GM21515 (cell line): ENCODE results near the gene DHRS11.

ENCODE experiments used
- ATAC-seq: cut with Tn5 transposase; IDR thresholded peaks from one replicate; pipeline ENCODE4 v1.9.1; 2021; ENCODE audit not compliant: unreplicated experiment

DHRS11 gene

GRCh38 chr17:36613155-36613554 is 21.5 kb downstream of the DHRS11 start:
- ATAC-seq, result no peak

DNA sequence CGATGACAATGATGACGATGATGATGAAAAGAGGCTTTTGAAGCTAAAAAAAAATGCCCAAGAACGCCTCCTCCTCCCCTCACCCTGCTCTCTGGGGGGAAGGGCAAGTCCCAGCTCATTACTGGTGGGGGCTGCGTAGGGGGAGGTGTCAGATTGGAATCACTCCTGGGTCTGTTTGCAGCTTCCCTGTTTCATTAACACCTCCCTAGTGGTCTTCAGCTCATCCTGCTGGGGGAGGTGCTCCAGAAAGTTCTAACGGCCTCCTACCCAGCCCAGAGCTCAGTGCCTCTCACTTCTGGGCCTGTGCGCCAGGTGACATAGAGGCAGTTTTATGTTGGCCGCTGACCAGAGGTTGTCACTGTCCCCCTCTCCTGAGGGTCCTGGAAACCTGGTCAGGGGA is 22.4 kb downstream of the DHRS11 start:
- ATAC-seq, result no peak

- no peak for ATAC-seq
These were observed 23.3 kb downstream of the DHRS11 start for GRCh38 chr17:36614933-36615332.

DNA sequence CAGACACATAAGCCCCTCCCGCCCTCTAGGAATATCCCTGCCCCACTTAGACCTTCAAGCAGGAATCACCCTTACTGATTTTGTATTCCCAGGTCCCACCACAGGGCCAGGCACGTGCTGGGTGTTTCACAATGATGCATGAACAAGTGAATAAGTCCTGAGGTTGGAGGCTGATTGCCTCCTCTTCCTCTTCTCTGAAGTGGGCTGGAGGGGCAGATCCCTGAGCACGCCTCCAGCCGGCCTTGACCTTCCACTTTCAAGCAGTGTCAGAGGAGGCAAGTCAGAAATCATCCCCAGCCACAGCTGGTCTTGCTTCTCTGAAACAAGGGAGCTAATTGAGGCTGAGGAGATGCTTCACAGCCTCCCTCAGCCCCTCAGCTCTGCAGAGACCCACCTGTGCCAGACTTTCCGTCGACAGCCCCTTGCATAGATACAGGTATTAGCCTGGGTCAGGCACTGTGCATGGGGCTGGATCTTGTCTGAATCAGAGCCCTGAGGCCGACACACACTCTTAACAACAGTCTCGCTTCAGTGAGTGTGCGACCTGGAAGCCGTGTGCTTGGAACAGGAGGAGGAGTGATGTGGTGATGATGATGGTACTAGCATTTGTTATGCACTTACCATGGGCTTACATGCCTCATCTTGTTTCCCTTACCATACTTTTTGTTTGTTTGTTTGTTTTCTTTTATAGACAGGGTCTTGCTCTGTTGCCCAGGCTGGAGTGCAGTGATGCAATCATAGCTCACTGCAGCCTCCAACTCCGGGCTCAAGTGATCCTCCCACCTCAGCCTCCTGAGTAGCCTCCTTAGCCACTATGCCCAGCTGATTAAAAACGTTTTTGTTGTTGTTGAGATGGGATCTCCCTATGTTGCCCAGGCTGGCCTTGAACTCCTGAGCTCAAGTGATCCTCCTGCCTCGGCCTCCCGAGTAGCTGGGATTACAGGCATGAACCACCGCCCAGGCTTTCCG is 24.7 kb downstream of the DHRS11 start:
- ATAC-seq, result no peak

- no peak for ATAC-seq
These were observed 26.1 kb downstream of the DHRS11 start for GRCh38 chr17:36617773-36618172.

DNA sequence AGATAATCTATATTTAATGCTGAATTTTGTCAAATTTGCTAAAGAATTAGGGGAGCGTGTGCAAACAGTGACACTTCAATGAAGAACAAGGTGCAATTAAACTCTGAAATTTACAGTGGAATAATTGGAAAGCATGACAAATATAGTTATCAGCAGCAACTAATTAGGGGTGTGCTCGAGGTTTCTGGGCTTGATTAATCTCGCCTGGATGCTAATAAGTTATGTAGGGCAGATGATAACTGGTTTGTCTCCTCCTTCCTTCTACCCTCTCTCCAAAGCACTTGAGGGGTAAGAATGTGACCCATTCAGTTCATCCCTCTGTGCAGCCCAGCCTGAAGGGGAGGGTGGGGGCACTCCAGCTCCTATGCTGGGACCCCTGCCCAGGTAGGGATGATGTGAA is 31.6 kb downstream of the DHRS11 start:
- no peak for ATAC-seq

GRCh38 chr17:36625188-36625587 is 33.5 kb downstream of the DHRS11 start:
- ATAC-seq, result no peak

GRCh38 chr17:36627101-36627500 is 35.4 kb downstream of the DHRS11 start:
- no peak for ATAC-seq

GRCh38 chr17:36628576-36628975 is 36.9 kb downstream of the DHRS11 start:
- ATAC-seq, result no peak

- no peak for ATAC-seq
These were observed 37.7 kb downstream of the DHRS11 start for GRCh38 chr17:36629252-36629847.

DNA sequence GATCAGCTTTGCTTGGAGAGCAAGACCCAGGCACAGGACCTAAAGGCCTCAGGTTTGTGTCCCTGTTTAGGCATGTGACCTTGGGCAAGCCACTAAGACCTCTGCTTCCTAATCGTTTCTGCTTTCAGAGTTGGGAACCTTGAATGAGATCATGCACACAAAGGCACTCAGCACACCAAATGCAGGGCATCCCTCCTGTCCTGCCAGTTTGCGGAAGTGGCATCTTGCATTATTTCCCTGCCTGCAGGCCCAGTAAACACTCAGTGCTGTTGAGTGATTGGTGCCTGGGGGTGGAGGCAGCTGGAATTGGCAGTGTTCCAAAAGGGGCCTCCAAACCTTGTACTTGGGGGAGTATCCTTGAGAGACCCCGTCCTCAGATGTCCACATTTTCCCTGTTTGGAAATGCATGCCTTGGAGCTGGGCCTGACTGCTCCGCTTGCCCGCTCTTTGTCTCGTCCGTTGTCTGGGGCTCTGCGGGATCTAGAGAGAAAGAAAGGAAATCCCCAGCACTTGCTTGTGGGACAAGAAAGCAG is 38.4 kb downstream of the DHRS11 start:
- no peak for ATAC-seq

DNA sequence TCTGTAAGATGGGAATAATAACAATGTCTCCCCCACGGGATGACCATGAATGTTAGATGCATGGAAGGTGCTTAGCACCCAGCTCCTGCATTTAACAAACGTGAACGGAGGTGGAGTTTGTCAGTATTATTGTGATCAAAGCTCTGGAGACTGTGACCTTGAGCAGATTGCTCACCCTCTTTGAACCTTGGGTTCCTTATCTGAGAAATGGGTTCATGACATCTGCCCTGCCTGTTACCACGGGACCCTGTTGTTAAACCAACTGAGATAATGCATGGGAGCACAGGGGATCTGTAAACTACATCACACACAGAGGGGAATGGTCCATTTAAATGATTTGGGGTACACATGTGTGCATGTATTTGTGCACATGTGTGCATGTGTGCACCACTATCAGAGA is 39.3 kb downstream of the DHRS11 start:
- no peak for ATAC-seq

DNA sequence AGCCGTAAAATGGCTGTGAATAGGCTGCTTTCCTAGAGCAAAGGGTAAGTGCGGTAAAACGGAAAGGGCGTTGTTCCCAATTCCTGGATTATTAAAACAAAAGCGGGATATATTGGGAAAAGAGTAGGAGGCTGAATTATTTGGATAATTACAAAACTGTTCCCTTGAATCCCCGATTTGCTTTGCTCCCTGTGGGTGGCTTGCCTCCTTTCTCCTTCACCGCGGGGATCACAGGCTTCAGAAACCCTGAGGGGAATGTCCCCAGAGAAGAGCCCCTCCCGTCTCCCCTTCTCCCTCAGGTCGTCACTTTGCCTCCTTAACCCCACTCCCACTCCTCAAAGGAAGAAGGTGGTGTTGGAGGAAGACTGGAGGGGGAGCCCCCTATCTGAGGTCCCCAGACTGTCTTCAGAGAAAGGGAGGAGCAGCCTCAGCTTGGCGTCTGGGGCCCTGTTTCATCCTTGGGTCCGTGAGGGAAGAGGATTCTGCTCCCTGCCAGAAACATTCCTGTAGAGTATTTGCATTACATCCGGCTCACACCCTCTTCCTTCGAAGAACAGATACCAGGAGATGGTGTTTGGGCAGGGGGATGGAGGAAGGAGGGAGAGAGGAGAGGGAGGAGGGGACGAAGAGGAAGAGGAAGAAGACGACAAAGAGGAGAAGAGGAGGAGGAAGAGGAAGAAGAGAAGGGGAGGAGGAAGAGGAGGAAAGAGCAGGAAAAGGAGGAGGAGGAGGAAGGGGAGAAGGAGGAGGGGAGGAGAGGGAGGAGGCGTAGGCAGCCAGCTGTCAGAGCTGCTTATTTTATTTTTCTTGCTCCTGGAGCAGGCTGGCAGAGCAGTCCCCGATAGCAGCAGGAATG is 41.5 kb downstream of the DHRS11 start:
- ATAC-seq, result no peak

- ATAC-seq, result no peak
These were observed 48.7 kb downstream of the DHRS11 start for GRCh38 chr17:36640346-36640745.

DNA sequence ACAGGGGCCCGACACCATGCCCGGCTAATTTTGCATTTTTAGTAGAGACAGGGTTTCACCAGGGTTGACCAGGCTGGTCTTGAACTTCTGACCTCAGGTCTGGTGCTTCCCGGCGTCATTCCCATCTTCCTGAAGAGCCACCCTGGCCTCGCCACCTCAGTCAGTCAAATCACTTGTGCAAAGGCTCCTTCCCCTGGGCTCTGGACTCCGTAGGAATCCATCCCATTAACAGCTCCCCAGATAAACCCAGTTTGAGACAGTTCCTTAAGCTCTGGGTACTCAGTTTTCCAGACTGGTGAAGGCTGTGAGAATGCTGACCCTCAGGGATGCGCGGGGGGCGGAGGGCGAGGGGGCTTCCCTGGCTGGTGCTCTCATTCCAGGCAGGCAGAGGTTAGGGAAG is 49.2 kb downstream of the DHRS11 start:
- ATAC-seq, result no peak

DNA sequence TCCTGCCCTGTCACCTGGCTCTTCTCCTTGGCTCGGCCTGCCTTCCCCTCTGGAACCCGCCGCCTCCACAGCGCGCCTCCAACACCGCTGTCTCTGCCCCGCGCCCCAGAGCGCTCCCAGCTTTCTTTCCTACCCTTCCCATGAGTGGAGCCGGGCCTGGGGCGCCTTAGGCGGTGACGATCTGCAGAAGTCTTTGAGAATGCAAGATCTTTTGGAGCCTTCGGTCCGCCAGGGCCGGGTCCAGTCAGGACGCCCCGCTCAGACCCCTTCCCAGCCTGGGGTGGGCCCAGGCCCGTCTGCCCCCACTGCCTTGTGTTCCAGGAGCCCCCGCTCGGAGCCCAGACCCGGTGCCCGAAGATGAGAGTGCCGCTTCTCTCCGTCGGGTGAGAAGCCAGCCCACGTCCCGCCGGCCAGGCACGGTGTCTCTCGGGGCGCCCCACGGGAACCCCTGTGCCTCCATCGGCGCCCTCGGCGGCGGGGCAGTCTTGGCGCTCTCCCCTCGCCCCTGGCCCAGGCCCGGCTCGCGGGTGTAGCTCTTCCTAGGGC is 49.7 kb downstream of the DHRS11 start:
- no peak for ATAC-seq

DNA sequence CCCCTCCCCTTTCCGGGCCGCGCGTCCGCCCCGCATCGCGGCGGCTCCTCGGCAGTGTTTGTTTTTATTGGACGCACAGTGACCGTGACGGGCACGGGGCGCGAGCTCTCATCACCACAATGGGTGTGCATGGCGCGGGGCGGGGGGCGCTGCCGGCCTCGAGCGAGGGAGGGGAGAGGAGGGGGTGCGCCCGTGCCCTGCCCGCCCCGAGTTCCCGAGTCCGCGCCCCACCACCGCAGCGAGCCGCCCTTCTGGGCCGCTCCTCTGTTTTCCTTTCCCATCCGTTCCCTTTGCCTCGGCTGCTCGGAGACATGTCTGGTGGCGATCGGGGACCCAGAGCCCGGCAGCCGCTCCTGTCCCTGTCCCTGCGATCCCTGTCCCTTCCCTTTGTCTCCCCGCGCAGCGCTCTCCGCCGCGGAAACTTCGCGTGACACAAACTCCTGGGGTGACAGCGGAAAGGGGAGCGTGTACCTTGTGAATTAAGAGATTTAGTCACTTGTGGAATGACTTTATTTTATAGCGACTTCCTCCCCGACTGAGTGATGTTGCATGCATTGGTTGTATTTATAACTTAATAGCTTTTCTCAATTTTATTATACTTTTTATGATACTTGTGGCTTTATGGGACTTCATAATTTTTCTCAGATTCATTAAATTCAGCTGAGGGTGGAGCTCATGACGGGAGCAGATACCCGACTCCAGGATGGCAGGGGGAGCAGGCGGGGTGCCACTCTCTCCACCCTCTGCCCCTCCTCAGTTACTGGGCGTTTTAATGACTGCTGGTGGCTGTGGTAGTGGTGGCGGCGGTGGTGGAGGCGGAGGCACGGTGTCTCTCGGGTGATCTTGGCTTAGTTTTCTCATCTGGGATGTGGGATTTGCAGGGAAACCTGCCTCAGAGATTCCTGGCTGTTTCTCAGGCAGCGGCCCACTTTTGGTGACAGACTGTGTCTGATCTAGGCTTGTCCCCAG is 50.5 kb downstream of the DHRS11 start:
- ATAC-seq, result no peak

- no peak for ATAC-seq
These were observed 51.5 kb downstream of the DHRS11 start for GRCh38 chr17:36643086-36643685.

- no peak for ATAC-seq
These were observed 53.7 kb downstream of the DHRS11 start for GRCh38 chr17:36645422-36645821.
